ENCODE measurements around the gene HHLA2. TPM values are rescaled to one million over a fixed set of nuclear protein-coding genes. Genes with fewer than 3 reads are reported as not detected.

HHLA2 gene
- total and polyA plus RNA-seq, 8 donors = 0.23 to 2.8 (median 0.95) TPM

DNA sequence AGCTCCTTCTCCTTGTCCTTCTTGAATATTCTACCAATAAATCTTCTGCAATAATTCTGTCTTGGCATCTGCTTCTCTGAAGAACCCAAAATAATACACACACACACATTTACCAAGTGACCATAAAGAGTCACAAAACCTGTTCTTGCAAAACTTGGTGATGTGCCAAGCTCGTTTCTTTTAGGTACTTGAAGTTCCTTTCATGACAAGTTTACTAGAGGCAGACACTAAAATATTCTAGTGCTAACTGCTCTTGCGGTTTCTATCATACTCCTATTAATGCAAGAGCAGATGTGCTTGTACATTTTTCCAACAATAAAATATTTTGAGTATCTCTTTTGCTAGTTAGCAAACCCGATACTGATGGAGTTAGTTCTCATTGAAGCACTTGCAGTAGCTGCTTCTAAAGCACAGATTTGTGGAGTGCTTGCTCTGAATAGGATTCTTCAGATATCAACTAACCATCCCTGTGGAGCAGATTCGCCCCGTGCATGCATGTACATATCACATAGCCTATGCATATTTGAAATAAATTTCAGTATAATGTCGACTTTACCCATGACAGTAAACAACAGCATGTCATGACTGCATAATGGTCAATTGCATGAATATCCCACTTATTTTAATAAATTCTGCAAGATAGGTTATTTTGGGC is 23.2 kb downstream of the HHLA2 start:
- intact Hi-C loops (cut with DNase I) = no loop called here
- Histone ChIP-seq H3K4me1 (peaks cover 19 to 31% (median 26%) of the 10 kb centered on the region in 3 donors), H3K36me3 (no peaks in the 10 kb centered on the region), H3K9me3 (no peaks in the 10 kb centered on the region), H3K27ac (no peak overlapping the region), H3K4me3 (no peak overlapping the region), H3K27me3 (no peaks in the 10 kb centered on the region)
- no peak for FAIRE-seq
- peak in 3 of 6 donors; percentile 51 to 59 (median 57) for DNase-seq
- peak; percentile 47 to 73 (median 58) for ATAC-seq
- 34 to 36% methylated on average over 6 of the region's 6 CpGs for WGBS, 2 donors
- TF ChIP-seq, protein P1, sequence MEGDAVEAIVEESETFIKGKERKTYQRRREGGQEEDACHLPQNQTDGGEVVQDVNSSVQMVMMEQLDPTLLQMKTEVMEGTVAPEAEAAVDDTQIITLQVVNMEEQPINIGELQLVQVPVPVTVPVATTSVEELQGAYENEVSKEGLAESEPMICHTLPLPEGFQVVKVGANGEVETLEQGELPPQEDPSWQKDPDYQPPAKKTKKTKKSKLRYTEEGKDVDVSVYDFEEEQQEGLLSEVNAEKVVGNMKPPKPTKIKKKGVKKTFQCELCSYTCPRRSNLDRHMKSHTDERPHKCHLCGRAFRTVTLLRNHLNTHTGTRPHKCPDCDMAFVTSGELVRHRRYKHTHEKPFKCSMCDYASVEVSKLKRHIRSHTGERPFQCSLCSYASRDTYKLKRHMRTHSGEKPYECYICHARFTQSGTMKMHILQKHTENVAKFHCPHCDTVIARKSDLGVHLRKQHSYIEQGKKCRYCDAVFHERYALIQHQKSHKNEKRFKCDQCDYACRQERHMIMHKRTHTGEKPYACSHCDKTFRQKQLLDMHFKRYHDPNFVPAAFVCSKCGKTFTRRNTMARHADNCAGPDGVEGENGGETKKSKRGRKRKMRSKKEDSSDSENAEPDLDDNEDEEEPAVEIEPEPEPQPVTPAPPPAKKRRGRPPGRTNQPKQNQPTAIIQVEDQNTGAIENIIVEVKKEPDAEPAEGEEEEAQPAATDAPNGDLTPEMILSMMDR (IDR thresholded peaks at IDR 0.05) = no peak

DNA sequence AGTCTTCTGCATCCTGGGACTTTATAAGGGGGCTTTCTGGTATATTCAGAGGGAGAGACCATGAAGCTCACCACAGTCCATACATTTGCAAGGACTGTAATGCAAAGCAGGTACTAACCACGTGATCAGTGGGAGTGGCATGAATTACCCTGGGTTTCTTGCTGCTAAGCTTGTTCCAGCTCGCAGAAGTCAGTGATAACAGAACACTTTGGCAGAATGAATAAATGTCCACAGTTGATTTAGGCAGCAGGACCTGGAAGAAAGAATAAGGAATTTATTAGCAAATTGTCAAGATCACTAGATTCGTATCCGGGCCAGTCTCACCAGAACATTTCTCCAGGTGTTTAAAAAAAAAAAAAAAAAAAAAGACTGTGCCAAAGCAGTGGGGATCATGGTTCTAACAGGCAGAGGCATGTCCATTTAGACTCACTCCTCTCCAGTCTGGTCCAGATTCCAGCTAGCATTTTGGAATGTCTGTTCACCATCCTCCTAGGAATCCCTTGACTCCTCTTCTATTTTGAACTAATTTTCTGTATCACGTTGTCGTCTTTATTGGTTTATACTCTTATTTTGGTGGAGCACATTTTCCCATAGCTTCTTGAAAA is 24.5 kb downstream of the HHLA2 start:
- TF ChIP-seq, protein P1 (IDR thresholded peaks at IDR 0.05) = no peak
- no peak overlapping the region for H3K27ac ChIP-seq
- H3K36me3 ChIP-seq = no peaks in the 10 kb centered on the region
- H3K4me3 ChIP-seq = no peak overlapping the region
- intact Hi-C loops (cut with DNase I) = no loop called here
- H3K9me3 ChIP-seq = no peaks in the 10 kb centered on the region
- no peaks in the 10 kb centered on the region for H3K27me3 ChIP-seq
- peaks cover 10 to 22% (median 19%) of the 10 kb centered on the region in 3 donors for H3K4me1 ChIP-seq
- FAIRE-seq = no peak
- peak; percentile 21 to 66 (median 30) for ATAC-seq
- DNase-seq = no peak
- WGBS, 2 donors = 54 to 58% methylated on average over 6 of the region's 6 CpGs

DNA sequence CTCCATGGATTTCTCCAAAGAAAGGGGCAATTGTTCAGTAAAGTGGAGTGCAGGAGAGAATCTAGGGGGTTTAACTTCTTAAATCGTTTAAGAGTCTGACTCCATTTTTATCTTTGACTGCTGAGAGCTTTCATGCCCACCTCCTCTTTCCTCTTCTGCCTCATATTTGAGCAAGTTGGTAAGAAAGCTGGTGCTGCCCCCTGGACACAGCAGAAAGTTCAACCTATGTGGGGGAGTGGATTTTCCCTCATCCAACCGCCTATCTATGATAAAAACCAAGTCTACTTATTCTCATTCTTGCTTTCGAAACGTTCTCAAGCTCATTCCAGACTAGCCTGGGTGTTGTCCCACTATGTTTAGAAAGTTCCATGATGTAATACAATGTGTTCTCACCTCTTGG is 26.0 kb downstream of the HHLA2 start:
- DNase-seq (no peak), FAIRE-seq (no peak), ATAC-seq (no peak)
- Histone ChIP-seq H3K9me3 (no peaks in the 10 kb centered on the region), H3K4me3 (no peak overlapping the region), H3K27ac (no peak overlapping the region), H3K36me3 (no peaks in the 10 kb centered on the region), H3K27me3 (no peaks in the 10 kb centered on the region), H3K4me1 (peaks cover 10 to 19% (median 16%) of the 10 kb centered on the region in 3 donors)
- TF ChIP-seq, protein P1 (IDR thresholded peaks at IDR 0.05) = no peak
- WGBS, 2 donors = 71 to 77% methylated on average over 4 of the region's 4 CpGs
- intact Hi-C loops (cut with DNase I) = no loop called here

DNA sequence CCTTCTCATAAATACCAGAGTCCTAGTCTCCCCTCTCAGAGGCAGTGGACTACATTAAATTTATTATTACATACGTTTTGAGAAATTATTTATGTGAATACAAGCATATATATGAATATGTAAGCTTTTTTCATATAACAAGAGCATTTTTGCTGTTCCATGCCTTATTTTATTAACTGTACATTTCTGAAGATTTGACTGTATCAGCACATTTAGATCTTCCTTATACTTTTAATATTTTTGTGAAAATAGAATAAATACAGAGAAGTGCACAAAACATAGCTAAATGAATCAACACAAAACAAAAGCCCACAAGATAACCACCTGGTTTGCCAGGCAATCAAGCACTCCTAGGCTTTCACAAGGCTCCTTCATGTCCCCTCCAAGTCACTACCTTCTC is 27.8 kb downstream of the HHLA2 start:
- WGBS, 2 donors = 67 to 77% methylated on average over 1 of the region's 1 CpG
- Histone ChIP-seq H3K4me1 (peaks cover 8 to 22% (median 10%) of the 10 kb centered on the region in 3 donors), H3K4me3 (no peak overlapping the region), H3K27me3 (no peaks in the 10 kb centered on the region), H3K9me3 (no peaks in the 10 kb centered on the region), H3K36me3 (no peaks in the 10 kb centered on the region), H3K27ac (no peak overlapping the region)
- TF ChIP-seq, protein P1 (IDR thresholded peaks at IDR 0.05) = no peak
- FAIRE-seq = no peak
- DNase-seq = no peak
- intact Hi-C loops (cut with DNase I) = no loop called here
- ATAC-seq = no peak

DNA sequence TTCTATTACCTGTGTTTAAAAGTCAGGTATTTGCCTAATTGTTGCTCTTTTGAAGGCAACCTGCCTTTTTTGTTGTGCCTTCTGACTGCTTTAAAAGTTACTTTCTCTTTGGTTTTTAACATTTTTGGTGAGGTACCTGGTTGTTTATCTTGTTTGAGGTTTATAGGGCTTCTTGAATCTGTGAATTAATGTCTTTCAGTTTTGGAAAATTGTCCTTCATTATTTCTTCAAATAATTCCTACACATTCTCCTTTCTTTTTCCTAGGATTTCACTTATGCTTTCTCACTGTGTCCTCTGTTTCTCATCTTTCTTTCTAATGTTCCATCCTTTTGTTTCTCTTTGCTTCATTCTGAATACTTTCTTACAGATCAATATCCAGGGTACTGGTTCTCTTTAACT is 30.8 kb downstream of the HHLA2 start:
- Histone ChIP-seq H3K27ac (no peak overlapping the region), H3K4me1 (peaks cover 0 to 7% (median 0%) of the 10 kb centered on the region in 3 donors), H3K27me3 (no peaks in the 10 kb centered on the region), H3K4me3 (no peak overlapping the region), H3K36me3 (no peaks in the 10 kb centered on the region), H3K9me3 (no peaks in the 10 kb centered on the region)
- ATAC-seq (no peak), FAIRE-seq (no peak), DNase-seq (no peak)
- intact Hi-C loops (cut with DNase I) = no loop called here
- TF ChIP-seq, protein P1 (IDR thresholded peaks at IDR 0.05) = no peak
